ENCODE measurements around the gene FAM204A.

Gene FAM204A

GRCh38 chr10:118341791-118342637, at the start of gene FAM204A:
Gene FAM204A, minus strand, starts transcription at chr10:118342324. Its CDS starts 5,909 bp downstream, at chr10:118336415.
- in situ Hi-C loops (cut with MboI; ENCODE audit: low pct_unique_long_range_greater_than_20kb, low sequenced_read_pairs, unreplicated experiment), result no loop called here
- no peak for TF ChIP-seq CTCF (IDR thresholded peaks at IDR 0.05; ENCODE audit: extremely low read depth, insufficient read depth, missing control alignments)
- DNase-seq (ENCODE audit: low spot score), result peak; percentile 94

GRCh38 chr10:118383699-118384098, 41.6 kb upstream of the FAM204A start:
- in situ Hi-C loops (cut with MboI; ENCODE audit: low pct_unique_long_range_greater_than_20kb, low sequenced_read_pairs, unreplicated experiment), result no loop called here
- no peak for TF ChIP-seq CTCF (IDR thresholded peaks at IDR 0.05; ENCODE audit: extremely low read depth, insufficient read depth, missing control alignments)
- no peak for DNase-seq (ENCODE audit: low spot score)

- in situ Hi-C loops (cut with MboI; ENCODE audit: low pct_unique_long_range_greater_than_20kb, low sequenced_read_pairs, unreplicated experiment), result no loop called here
- TF ChIP-seq CTCF (IDR thresholded peaks at IDR 0.05; ENCODE audit: extremely low read depth, insufficient read depth, missing control alignments), result no peak
- no peak for DNase-seq (ENCODE audit: low spot score)
These were observed 41.1 kb upstream of the FAM204A start for GRCh38 chr10:118383063-118383689.

- in situ Hi-C loops (cut with MboI; ENCODE audit: low pct_unique_long_range_greater_than_20kb, low sequenced_read_pairs, unreplicated experiment), result no loop called here
- DNase-seq (ENCODE audit: low spot score), result no peak
These were observed 32.3 kb upstream of the FAM204A start for GRCh38 chr10:118374404-118374803.

GRCh38 chr10:118373786-118374185, 31.7 kb upstream of the FAM204A start:
- in situ Hi-C loops (cut with MboI; ENCODE audit: low pct_unique_long_range_greater_than_20kb, low sequenced_read_pairs, unreplicated experiment), result no loop called here
- no peak for TF ChIP-seq CTCF (IDR thresholded peaks at IDR 0.05; ENCODE audit: extremely low read depth, insufficient read depth, missing control alignments)
- no peak for DNase-seq (ENCODE audit: low spot score)

More at GRCh38 chr10:118374404-118374803, 32.3 kb upstream of the FAM204A start:
- no peak for TF ChIP-seq CTCF (IDR thresholded peaks at IDR 0.05; ENCODE audit: extremely low read depth, insufficient read depth, missing control alignments)

- in situ Hi-C loops (cut with MboI; ENCODE audit: low pct_unique_long_range_greater_than_20kb, low sequenced_read_pairs, unreplicated experiment), result no loop called here
- no peak for DNase-seq (ENCODE audit: low spot score)
- no peak for TF ChIP-seq CTCF (IDR thresholded peaks at IDR 0.05; ENCODE audit: extremely low read depth, insufficient read depth, missing control alignments)
These were observed 28.4 kb upstream of the FAM204A start for GRCh38 chr10:118370499-118370898.
